Measurements from ENCODE around the gene HAUS8. TPM values are rescaled to one million over a fixed set of nuclear protein-coding genes. Genes with fewer than 3 reads are reported as not detected.

The HAUS8 gene
- total RNA-seq, 1 experiment from 2014 or later, result 30.8 TPM

GRCh38 chr19:17004386-17004785 is 70.9 kb downstream of the HAUS8 start:
- H3K4me2 ChIP-seq, result no peak overlapping the region
- no peak overlapping the region for H2AFZ ChIP-seq
- no peaks in the 10 kb centered on the region for H3K4me1 ChIP-seq (replicated peaks; ENCODE audit: insufficient read depth)
- no peak for DNase-seq
- peaks cover 3% of the 10 kb centered on the region; the same call in 1 of the 2 replicates for H3K36me3 ChIP-seq (ENCODE audit: low read depth)
- TF ChIP-seq EZH2 (IDR thresholded peaks at IDR 0.05; ENCODE audit: low read depth), result no peak
- no peak for TF ChIP-seq CTCF (conservative IDR thresholded peaks at IDR 0.05)
- ChIA-PET CTCF (no interaction called here), POLR2A (ENCODE audit: unreplicated experiment) (no interaction called here)
- no peaks in the 10 kb centered on the region for H4K20me1 ChIP-seq (ENCODE audit: insufficient read depth)
- H3K79me2 ChIP-seq (ENCODE audit: low read depth), result no peaks in the 10 kb centered on the region
- intact Hi-C loops (cut with micrococcal nuclease; ENCODE audit: unreplicated experiment), result no loop called here
- no peak overlapping the region for H3K27ac ChIP-seq
- no peaks in the 10 kb centered on the region for H3K9me2 ChIP-seq (ENCODE audit: insufficient read depth)
- no peaks in the 10 kb centered on the region for H3K27me3 ChIP-seq (ENCODE audit: insufficient read depth, low read depth)
- no TSS peak for BruUV-seq (replicated peaks)
- no peaks in the 10 kb centered on the region for H3K9me3 ChIP-seq (ENCODE audit: insufficient read depth, low read depth)
- H3K4me3 ChIP-seq, result no peak overlapping the region
- H3F3A ChIP-seq (ENCODE audit: insufficient read depth, low read depth), result no peaks in the 10 kb centered on the region

- Histone ChIP-seq H4K20me1 (ENCODE audit: insufficient read depth) (no peaks in the 10 kb centered on the region), H3K79me2 (ENCODE audit: low read depth) (no peaks in the 10 kb centered on the region), H3K27me3 (ENCODE audit: insufficient read depth, low read depth) (no peaks in the 10 kb centered on the region), H3K27ac (no peak overlapping the region), H3K36me3 (ENCODE audit: low read depth) (peaks cover 9% of the 10 kb centered on the region; the same call in 1 of the 2 replicates), H3F3A (ENCODE audit: insufficient read depth, low read depth) (no peaks in the 10 kb centered on the region), H3K9me3 (ENCODE audit: insufficient read depth, low read depth) (no peaks in the 10 kb centered on the region), H2AFZ (no peak overlapping the region), H3K9me2 (ENCODE audit: insufficient read depth) (no peaks in the 10 kb centered on the region), H3K4me1 (replicated peaks; ENCODE audit: insufficient read depth) (no peaks in the 10 kb centered on the region), H3K4me3 (no peak overlapping the region), H3K4me2 (no peak overlapping the region)
- no TSS peak for BruUV-seq (replicated peaks)
- CTCF ChIA-PET, result no interaction called here
- POLR2A ChIA-PET (ENCODE audit: unreplicated experiment), result no interaction called here
- no peak for DNase-seq
- TF ChIP-seq EZH2 (IDR thresholded peaks at IDR 0.05; ENCODE audit: low read depth) (no peak), CTCF (conservative IDR thresholded peaks at IDR 0.05) (no peak)
- intact Hi-C loops (cut with micrococcal nuclease; ENCODE audit: unreplicated experiment), result no loop called here
Observed at GRCh38 chr19:17002455-17002854, 72.8 kb downstream of the HAUS8 start.

GRCh38 chr19:17001603-17002183 is 73.6 kb downstream of the HAUS8 start:
- Histone ChIP-seq H3K27ac (no peak overlapping the region), H3K36me3 (ENCODE audit: low read depth) (peaks cover 9% of the 10 kb centered on the region; the same call in 1 of the 2 replicates), H3K9me2 (ENCODE audit: insufficient read depth) (no peaks in the 10 kb centered on the region), H3K4me2 (no peak overlapping the region), H3K79me2 (ENCODE audit: low read depth) (no peaks in the 10 kb centered on the region), H3K27me3 (ENCODE audit: insufficient read depth, low read depth) (no peaks in the 10 kb centered on the region), H2AFZ (no peak overlapping the region), H3K9me3 (ENCODE audit: insufficient read depth, low read depth) (no peaks in the 10 kb centered on the region), H3K4me3 (no peak overlapping the region), H3F3A (ENCODE audit: insufficient read depth, low read depth) (no peaks in the 10 kb centered on the region), H3K4me1 (replicated peaks; ENCODE audit: insufficient read depth) (no peaks in the 10 kb centered on the region), H4K20me1 (ENCODE audit: insufficient read depth) (no peaks in the 10 kb centered on the region)
- DNase-seq, result no peak
- intact Hi-C loops (cut with micrococcal nuclease; ENCODE audit: unreplicated experiment), result no loop called here
- TF ChIP-seq CTCF (conservative IDR thresholded peaks at IDR 0.05), result no peak
- no peak for TF ChIP-seq EZH2 (IDR thresholded peaks at IDR 0.05; ENCODE audit: low read depth)
- BruUV-seq (replicated peaks), result no TSS peak
- CTCF ChIA-PET, result no interaction called here
- POLR2A ChIA-PET (ENCODE audit: unreplicated experiment), result no interaction called here

Other genes starting within 250 kb of the HAUS8 start
- 72.6 and 83.8 TPM in 2 replicates for gene SIN3B, start 246.1 kb downstream of the HAUS8 start, total RNA-seq (2021)
- not detected in 2 replicates for gene F2RL3, start 186.5 kb downstream of the HAUS8 start, total RNA-seq (2021)
- gene CPAMD8, start 48.6 kb downstream of the HAUS8 start, total RNA-seq (2021), result 23.7 and 25.8 TPM in 2 replicates
- gene MYO9B, start 325 bp upstream of the HAUS8 start, total RNA-seq (2021), result 81.2 and 103 TPM in 2 replicates
- 19.8 and 22.5 TPM in 2 replicates for gene USE1, start 139.9 kb upstream of the HAUS8 start, total RNA-seq (2021)
- 30.6 and 34.5 TPM in 2 replicates for gene OCEL1, start 150.8 kb upstream of the HAUS8 start, total RNA-seq (2021)
- gene NR2F6, start 170.5 kb upstream of the HAUS8 start, total RNA-seq (2021), result 90.8 and 112 TPM in 2 replicates
- not detected in 2 replicates for gene USHBP1, start 189.3 kb upstream of the HAUS8 start, total RNA-seq (2021)
- 127 and 152 TPM in 2 replicates for gene BABAM1, start 192.0 kb upstream of the HAUS8 start, total RNA-seq (2021)
- 0.65 and 1.2 TPM in 2 replicates for gene ANKLE1, start 206.4 kb upstream of the HAUS8 start, total RNA-seq (2021)
- 32.2 and 37.5 TPM in 2 replicates for gene ABHD8, start 228.0 kb upstream of the HAUS8 start, total RNA-seq (2021)
- gene MRPL34, start 230.4 kb upstream of the HAUS8 start, total RNA-seq (2021), result 64.8 and 70.8 TPM in 2 replicates
- gene DDA1, start 234.1 kb upstream of the HAUS8 start, total RNA-seq (2021), result 47.6 and 72.5 TPM in 2 replicates